Ammon's horn (tissue), 1 donor: Measurements from ENCODE around the gene HLA-DQB2.
"Not testable (repeated sequence)": the region's sequence is repeated elsewhere in the genome, so short reads cannot be mapped to it uniquely, and the experiment has no call there.

Source experiments
- DNase-seq: peaks from one replicate; pipeline ENCODE4 v3.0.0-alpha.2; 2016; ENCODE audit warnings: low spot score

Gene HLA-DQB2

DNA sequence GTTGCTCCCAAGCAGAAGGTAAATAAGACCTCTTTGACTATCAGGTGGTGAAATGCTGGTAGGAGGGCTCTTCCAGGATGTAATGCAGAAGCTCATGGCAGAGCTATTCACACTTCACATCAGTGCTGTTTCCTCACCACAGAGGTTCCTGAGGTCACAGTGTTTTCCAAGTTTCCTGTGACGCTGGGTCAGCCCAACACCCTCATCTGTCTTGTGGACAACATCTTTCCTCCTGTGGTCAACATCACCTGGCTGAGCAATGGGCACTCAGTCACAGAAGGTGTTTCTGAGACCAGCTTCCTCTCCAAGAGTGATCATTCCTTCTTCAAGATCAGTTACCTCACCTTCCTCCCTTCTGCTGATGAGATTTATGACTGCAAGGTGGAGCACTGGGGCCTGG, 17.7 kb downstream of the HLA-DQB2 start:
- not testable (repeated sequence) for DNase-seq

DNA sequence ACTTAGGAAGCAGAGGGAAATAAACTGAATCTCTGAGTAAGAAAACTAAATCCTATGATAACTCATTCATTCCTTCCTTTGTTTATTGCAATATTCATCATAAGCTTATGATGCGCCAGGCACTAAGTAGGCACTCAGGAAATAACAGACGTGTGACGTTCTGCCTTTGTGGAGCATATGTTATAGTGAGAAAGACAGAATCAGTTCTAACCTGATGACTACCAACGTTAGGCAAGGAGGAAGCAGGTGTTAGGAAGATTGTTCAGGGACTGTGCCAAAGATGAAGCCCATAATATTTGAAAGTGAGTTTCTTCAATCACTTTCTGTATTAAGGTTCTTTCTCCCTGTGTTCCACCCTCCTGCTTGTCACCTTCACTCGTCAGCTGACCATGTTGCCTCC, 18.6 kb downstream of the HLA-DQB2 start:
- no peak for DNase-seq

DNA sequence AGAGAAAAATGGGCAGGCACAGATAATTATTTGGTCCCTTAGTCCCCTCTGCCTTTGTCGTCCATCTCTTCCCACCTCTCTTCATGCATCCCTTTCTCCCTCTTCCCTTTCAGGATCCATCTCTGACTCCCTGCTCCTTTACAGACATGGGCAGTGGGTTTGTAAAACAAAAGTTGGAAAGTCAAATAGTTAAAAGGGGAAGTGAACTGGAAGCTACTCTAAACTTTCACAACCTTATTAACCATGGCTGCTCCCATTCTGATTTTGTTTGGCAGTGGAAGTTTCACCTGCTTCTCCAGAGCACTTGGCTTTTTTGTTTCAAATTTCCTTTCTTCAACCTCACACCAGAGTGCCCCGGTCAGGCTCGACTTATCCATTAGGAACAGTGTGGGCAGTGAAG, 21.0 kb downstream of the HLA-DQB2 start:
- DNase-seq = no peak

DNA sequence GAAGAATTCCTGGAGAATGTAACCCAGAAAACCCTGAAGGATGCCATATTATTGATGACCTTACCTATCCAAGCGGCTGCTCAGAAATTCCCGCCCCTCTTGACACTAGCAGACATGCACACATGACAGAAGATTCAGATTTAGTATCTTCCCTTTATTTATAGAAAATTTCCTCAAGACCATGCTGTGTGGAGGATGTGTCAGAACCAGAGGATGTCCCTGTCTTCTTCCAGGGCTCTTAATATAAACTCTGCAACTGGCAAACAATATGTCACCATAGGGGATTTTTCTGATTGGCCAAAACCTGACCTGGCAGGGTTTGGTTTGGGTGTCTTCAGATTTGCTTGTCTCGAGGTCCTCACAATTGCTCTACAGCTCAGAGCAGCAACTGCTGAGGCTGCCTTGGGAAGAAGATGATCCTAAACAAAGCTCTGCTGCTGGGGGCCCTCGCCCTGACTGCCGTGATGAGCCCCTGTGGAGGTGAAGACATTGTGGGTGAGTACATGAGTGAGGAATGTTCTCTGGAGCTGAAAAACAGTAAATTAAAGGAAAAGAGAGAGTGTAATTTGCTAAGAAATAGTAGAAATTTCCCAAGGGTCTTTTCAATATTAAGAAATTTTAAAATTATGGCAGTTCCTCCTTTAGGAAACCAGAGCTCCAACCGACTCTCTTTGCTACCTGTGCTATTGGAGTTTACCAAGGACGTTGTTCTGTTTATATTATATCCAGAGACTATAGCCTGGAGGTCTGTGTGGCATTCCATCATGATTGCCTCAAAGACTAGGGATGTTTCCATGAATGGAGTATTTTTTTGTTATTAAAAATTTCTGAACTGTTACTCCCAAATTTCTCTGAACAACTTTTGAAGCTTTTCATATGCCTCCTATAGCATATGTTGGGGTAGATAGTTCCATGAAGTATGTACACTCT, 22.0 kb downstream of the HLA-DQB2 start, which contains the start of gene HLA-DQA2:
TSS of gene HLA-DQA2 (plus strand) at position 361 of the 930 bp plus-strand sequence. CDS start at position 414, 53 bp downstream.
- no peak for DNase-seq

DNA sequence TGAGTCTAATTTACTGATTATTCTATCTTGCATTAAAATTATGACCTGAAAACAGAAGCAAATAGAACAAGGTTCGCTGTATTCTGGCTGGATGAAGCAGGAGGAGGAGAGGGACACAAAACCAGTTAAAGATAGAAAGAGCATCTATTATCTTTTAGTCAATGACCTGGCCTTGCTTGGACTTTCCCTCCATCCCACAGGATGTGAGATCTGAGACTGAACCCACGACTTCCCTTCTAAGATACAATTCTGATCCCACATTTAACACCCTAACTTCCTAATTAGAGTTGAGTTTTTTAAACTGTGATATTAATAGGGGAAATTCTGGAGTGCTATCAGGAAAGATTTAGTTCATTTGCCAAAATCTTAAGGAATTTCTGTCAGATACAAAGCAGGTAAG, 25.2 kb downstream of the HLA-DQB2 start:
- no peak for DNase-seq

DNA sequence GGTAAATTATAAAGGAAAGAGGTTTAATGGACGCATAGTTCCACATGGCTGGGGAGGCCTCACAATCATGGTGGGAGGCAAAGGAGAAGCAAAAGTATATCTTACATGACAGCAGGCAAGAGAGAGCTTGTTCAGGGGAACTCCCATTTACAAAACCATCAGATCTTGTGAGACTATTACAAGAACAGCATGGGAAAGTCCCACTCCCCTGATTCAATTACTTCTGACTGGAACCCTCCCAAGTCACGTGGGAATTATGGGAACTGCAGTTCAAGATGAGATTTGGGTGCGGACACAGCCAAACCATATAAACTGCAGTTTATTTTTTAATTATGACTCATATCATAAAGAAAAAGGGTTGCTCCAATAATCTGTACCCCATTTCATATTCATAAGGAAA, 44.5 kb downstream of the HLA-DQB2 start:
- DNase-seq = no peak

DNA sequence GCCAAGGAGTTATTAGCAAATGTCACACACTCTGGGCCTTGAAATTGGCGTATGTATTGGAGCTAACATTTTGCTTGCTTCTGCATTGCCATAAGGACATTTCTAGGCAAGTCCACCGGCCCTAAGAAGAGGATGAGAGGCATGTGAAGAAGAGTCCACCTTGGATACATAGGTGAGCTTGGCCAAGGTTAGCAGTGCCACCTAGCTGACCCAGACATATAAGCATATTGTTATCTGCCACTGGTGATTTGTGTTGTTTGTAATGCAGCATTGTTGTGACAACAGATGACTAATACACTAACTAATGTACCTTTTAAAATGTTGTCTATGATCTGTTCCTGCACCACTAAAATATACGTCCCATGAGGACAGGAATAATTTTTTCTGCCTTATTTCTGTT, 46.9 kb downstream of the HLA-DQB2 start:
- DNase-seq = no peak

DNA sequence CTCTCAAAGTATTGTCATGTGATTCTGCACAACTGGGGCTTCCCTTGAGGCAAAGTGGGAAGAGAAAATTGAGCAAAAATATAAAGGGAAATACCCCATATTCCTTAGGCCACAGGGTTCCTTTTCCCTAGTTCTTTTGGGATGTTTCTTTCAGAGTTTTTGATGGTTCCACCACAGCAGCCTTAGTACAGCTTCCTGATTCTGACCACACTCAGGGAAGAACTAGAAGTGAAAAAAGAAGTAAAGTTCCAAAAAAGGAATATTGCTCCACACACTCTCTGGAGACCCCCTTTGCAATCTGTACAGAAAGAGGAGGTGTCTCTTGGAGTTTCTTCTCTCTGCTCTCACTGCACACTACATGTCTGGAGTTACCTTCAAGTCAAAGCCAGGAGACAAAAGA, 50.1 kb downstream of the HLA-DQB2 start:
- DNase-seq = no peak

DNA sequence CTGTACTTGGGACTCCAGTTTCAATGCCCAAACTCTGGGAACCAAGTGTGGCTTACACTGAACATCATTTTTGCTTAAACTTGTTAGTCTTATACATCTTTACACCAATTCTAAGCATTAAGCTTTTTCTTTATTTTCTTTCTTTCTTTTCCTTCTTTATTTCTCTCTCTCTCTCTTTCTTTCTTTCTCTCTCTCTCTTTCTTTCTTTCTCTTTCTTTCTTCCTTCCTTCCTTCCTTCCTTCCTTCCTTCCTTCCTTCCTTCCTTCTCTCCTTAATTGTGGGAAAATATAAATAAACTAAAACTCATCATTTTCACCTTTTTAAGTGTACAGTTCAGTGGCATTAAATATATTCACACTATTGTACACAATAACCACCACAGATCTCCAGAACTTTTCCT, 53.7 kb downstream of the HLA-DQB2 start:
- DNase-seq = no peak
